Endothelial cell of umbilical vein (primary cell): ENCODE measurements around the gene EMP2. TPM values are rescaled to one million over a fixed set of nuclear protein-coding genes. Genes with fewer than 3 reads are reported as not detected.

Experiments
- BruUV-seq: library from RNA; stranded (reverse); fragments of 400-500 nt; replicated peaks from 2 replicates; lab custom pipeline; 2021; lab: Mats Ljungman, UMichigan
- CTCF ChIA-PET: fragments of 300-600, 350-600 bp; sonication (Branson Sonifier 250); formaldehyde crosslinking; loops from one replicate; lab custom pipeline; 2021; ENCODE audit warnings: antibody characterized with exemption, inconsistent platforms; lab: Charles Lee
- POLR2A ChIA-PET: fragments of 300-600, 350-600 bp; sonication (Branson Sonifier 250); formaldehyde crosslinking; loops from one replicate; lab custom pipeline; 2021; ENCODE audit warnings: antibody characterized with exemption, inconsistent platforms; lab: Charles Lee
- DNase-seq: peaks from one replicate; pipeline ENCODE4 v3.0.0-alpha.2; 2011; ENCODE audit warnings: low read depth, low spot score
- FAIRE-seq: peaks from 2 replicates; lab custom pipeline; 2011; peaks lifted over from hg19 to GRCh38; lab: Jason Lieb, UNC
- H2AFZ ChIP-seq: 2 replicates; pipeline ENCODE4 v1.6.0; 2012; ENCODE audit warnings: low read depth, low read length, control low read depth, inconsistent platforms
- H3K27ac ChIP-seq: 2 replicates; pipeline ENCODE4 v1.5.1; 2011; ENCODE audit warnings: low read depth, mild to moderate bottlenecking, control low read depth, low read length, moderate library complexity; ENCODE audit not compliant: insufficient read depth
- H3K27me3 ChIP-seq, 2 experiments: 2 replicates each; pipeline versions ENCODE4 v1.6.0 to v1.6.1; 2011; ENCODE audit warnings: low read length in 2 of 2, mixed read lengths in 1 of 2; ENCODE audit not compliant: control insufficient read depth in 2 of 2, insufficient read depth in 2 of 2
- H3K36me3 ChIP-seq, 2 experiments: 2 replicates in 1 of 2; 3 replicates in 1 of 2; pipeline ENCODE4 v1.5.1; 2011; ENCODE audit warnings: low read length in 2 of 2, mild to moderate bottlenecking in 1 of 2, moderate library complexity in 1 of 2; ENCODE audit not compliant: control insufficient read depth in 2 of 2, insufficient read depth in 2 of 2; ENCODE audit errors: extremely low read depth in 1 of 2
- H3K4me1 ChIP-seq: 3 replicates; pipeline ENCODE4 v1.5.1; 2011; ENCODE audit warnings: mild to moderate bottlenecking, low read length; ENCODE audit not compliant: control insufficient read depth, insufficient read depth; ENCODE audit errors: extremely low read depth
- H3K4me2 ChIP-seq: 2 replicates; pipeline ENCODE4 v1.6.1; 2011; ENCODE audit warnings: low read length, control low read depth, mixed read lengths; ENCODE audit not compliant: insufficient read depth
- H3K4me3 ChIP-seq, 3 experiments: fragments of 200-600 bp in 1 of 3; sonication (generic), shearing (Covaris generic) in 1 of 3; replicated peaks in 1 of 3; 2 replicates each; pipeline ENCODE4 v1.5.1; 2011 to 2016; ENCODE audit warnings: control low read depth in 3 of 3, low read length in 3 of 3, mild to moderate bottlenecking in 2 of 3, inconsistent platforms in 1 of 3, low read depth in 1 of 3, moderate library complexity in 1 of 3; ENCODE audit not compliant: insufficient read depth in 1 of 3
- H3K79me2 ChIP-seq: 2 replicates; pipeline ENCODE4 v1.6.0; 2012; ENCODE audit warnings: low read length, inconsistent platforms; ENCODE audit not compliant: control insufficient read depth, insufficient read depth
- H3K9ac ChIP-seq: replicated peaks from 2 replicates; pipeline ENCODE3; 2011; ENCODE audit warnings: low read length, control low read depth; ENCODE audit not compliant: insufficient read depth; ENCODE audit errors: extremely low read depth
- H3K9me1 ChIP-seq: replicated peaks from 3 replicates; pipeline ENCODE4 v1.6.0; 2011; ENCODE audit warnings: mild to moderate bottlenecking, low read length; ENCODE audit not compliant: control insufficient read depth, insufficient read depth; ENCODE audit errors: extremely low read depth
- H3K9me3 ChIP-seq: replicated peaks from 2 replicates; pipeline ENCODE4 v1.5.1; 2012; ENCODE audit warnings: low read length, inconsistent platforms; ENCODE audit not compliant: control insufficient read depth, insufficient read depth
- H4K20me1 ChIP-seq: replicated peaks from 2 replicates; pipeline ENCODE3; 2011; ENCODE audit warnings: mild to moderate bottlenecking, low read length; ENCODE audit not compliant: control insufficient read depth, insufficient read depth; ENCODE audit errors: extremely low read depth
- EZH2 ChIP-seq: IDR thresholded peaks from 2 replicates; pipeline ENCODE4 v1.6.1; 2012; ENCODE audit warnings: borderline replicate concordance, low read depth, mild to moderate bottlenecking, moderate library complexity, low read length, inconsistent platforms; ENCODE audit not compliant: severe bottlenecking
- FOS ChIP-seq: IDR thresholded peaks from 2 replicates; pipeline ENCODE4 v1.6.1; 2011; ENCODE audit warnings: mild to moderate bottlenecking, low read length, moderate library complexity, borderline replicate concordance; ENCODE audit not compliant: insufficient read depth
- GATA2 ChIP-seq: IDR thresholded peaks from 2 replicates; pipeline ENCODE4 v1.7.0; 2011; ENCODE audit warnings: low read depth, mild to moderate bottlenecking, moderate library complexity, mixed read lengths, low read length; ENCODE audit not compliant: insufficient read length, insufficient read depth
- JUN ChIP-seq: IDR thresholded peaks from 2 replicates; pipeline ENCODE4 v1.6.1; 2011; ENCODE audit warnings: borderline replicate concordance, low read depth; ENCODE audit not compliant: insufficient read length, insufficient read depth
- MYC ChIP-seq: IDR thresholded peaks from one replicate; pipeline ENCODE4 v1.6.1; 2011; ENCODE audit warnings: mild to moderate bottlenecking, low read depth, low read length
- POLR2A ChIP-seq: IDR thresholded peaks from 2 replicates; pipeline ENCODE4 v1.6.1; 2012; ENCODE audit warnings: low read depth, mild to moderate bottlenecking, control low read depth, low read length
- POLR2AphosphoS5 ChIP-seq: IDR thresholded peaks from 2 replicates; pipeline ENCODE4 v1.6.1; 2012; ENCODE audit warnings: low read depth, mild to moderate bottlenecking, control low read depth, low read length, moderate library complexity; ENCODE audit not compliant: insufficient read depth
- dilution Hi-C: fragments of 300-500 bp; cut with MboI; formaldehyde crosslinking; loops from one replicate; pipeline ENCODE4 v1.15.0; 2019; ENCODE audit warnings: low sequenced_read_pairs; ENCODE audit not compliant: extremely low pct_ligation_motif_present
- intact Hi-C: fragments of 100-400 bp; cut with micrococcal nuclease; formaldehyde crosslinking; loops from one replicate; pipeline ENCODE4 v1.10.0; 2022
- polyA plus RNA-seq, 4 experiments: library from polyadenylated mRNA; depleted of rRNA in 3 of 4; stranded (reverse) in 3 of 4; unstranded in 1 of 4; fragments of >200 nt; gene quantifications; 2 replicates each; pipeline versions ENCODE4 v1.2.1 to v1.2.3, GENCODE V29; 2011 to 2012; ENCODE audit warnings: missing spikeins in 1 of 4
- total RNA-seq: library from RNA; stranded (reverse); gene quantifications from 2 replicates; pipeline ENCODE4 v1.2.3, GENCODE V29; 2021
- TF ChIP-seq, protein P1 (sequence below): IDR thresholded peaks from 2 replicates; pipeline ENCODE4 v1.6.1; 2011; ENCODE audit not compliant: insufficient read depth, insufficient read length
- TF ChIP-seq, protein P2 (sequence below), 2 donors: IDR thresholded peaks; 1 replicate in 1 of 2; 2 replicates in 1 of 2; pipeline ENCODE4 v1.5.1; 2011; ENCODE audit warnings: low read length in 2 of 2, mild to moderate bottlenecking in 2 of 2, moderate library complexity in 2 of 2, control low read depth in 1 of 2, inconsistent platforms in 1 of 2, low read depth in 1 of 2; ENCODE audit not compliant: insufficient read depth in 1 of 2; ENCODE audit errors: extremely low read depth in 1 of 2

The EMP2 gene
- total and polyA plus RNA-seq, 2 donors (not counting 3 experiments of a cell fraction or from before 2014, with no cell fraction given), result 19.0 to 25.5 TPM

DNA sequence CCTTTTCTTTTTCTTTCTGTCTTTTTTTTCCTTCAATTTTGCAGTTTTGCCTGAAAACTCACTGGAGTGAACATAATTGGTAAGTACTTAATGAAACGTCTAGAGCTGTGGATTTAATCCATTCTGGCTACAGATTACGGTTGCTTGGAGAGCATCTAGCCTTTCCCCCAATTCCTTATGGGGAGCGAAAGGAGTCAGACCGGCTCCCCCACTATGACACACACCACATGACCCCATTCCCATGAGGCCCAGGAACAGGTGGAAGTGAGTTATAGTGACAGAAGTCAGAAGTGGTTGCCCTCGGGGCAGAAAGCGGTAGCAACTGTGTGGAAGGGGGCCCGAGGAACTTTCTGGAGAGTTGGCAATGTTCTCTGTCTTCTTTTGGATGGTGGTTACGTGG, 41.2 kb downstream of the EMP2 start:
- TF ChIP-seq FOS (no peak), GATA2 (no peak), MYC (no peak), EZH2 (no peak), JUN (no peak), POLR2A (no peak), POLR2AphosphoS5 (no peak)
- TF ChIP-seq, protein P1, sequence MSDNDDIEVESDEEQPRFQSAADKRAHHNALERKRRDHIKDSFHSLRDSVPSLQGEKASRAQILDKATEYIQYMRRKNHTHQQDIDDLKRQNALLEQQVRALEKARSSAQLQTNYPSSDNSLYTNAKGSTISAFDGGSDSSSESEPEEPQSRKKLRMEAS, result no peak
- TF ChIP-seq, protein P2, sequence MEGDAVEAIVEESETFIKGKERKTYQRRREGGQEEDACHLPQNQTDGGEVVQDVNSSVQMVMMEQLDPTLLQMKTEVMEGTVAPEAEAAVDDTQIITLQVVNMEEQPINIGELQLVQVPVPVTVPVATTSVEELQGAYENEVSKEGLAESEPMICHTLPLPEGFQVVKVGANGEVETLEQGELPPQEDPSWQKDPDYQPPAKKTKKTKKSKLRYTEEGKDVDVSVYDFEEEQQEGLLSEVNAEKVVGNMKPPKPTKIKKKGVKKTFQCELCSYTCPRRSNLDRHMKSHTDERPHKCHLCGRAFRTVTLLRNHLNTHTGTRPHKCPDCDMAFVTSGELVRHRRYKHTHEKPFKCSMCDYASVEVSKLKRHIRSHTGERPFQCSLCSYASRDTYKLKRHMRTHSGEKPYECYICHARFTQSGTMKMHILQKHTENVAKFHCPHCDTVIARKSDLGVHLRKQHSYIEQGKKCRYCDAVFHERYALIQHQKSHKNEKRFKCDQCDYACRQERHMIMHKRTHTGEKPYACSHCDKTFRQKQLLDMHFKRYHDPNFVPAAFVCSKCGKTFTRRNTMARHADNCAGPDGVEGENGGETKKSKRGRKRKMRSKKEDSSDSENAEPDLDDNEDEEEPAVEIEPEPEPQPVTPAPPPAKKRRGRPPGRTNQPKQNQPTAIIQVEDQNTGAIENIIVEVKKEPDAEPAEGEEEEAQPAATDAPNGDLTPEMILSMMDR (IDR thresholded peaks at IDR 0.05; ENCODE audit: extremely low read depth in 1 of 2, insufficient read depth in 1 of 2, low read depth in 1 of 2, low read length in 2 of 2), result no peak
- Histone ChIP-seq H3K27me3 (no peaks in the 10 kb centered on the region), H3K79me2 (no peaks in the 10 kb centered on the region), H3K4me1 (no peaks in the 10 kb centered on the region), H3K36me3 (peaks cover 0 to 4% of the 10 kb centered on the region in 2 experiments), H3K9me3 (no peaks in the 10 kb centered on the region), H3K9me1 (no peaks in the 10 kb centered on the region), H3K4me3 (no peak overlapping the region), H3K9ac (no peak overlapping the region), H2AFZ (no peak overlapping the region), H3K4me2 (no peak overlapping the region), H4K20me1 (no peaks in the 10 kb centered on the region), H3K27ac (no peak overlapping the region)
- POLR2A ChIA-PET, result no interaction called here
- no peak for FAIRE-seq
- no TSS peak for BruUV-seq
- dilution Hi-C loops, result no loop called here
- no peak for DNase-seq
- intact Hi-C loops, result no loop called here
- CTCF ChIA-PET, result no interaction called here
